ENCODE results near the gene FHOD1.

The FHOD1 gene

GRCh38 chr16:67247192-67248072 is at the start of gene FHOD1:
FHOD1 (minus strand) TSS chr16:67247481; CDS start chr16:67247410, 71 bp downstream.
- in situ Hi-C loops (cut with MboI; ENCODE audit: low sequenced_read_pairs), result no loop called here

DNA sequence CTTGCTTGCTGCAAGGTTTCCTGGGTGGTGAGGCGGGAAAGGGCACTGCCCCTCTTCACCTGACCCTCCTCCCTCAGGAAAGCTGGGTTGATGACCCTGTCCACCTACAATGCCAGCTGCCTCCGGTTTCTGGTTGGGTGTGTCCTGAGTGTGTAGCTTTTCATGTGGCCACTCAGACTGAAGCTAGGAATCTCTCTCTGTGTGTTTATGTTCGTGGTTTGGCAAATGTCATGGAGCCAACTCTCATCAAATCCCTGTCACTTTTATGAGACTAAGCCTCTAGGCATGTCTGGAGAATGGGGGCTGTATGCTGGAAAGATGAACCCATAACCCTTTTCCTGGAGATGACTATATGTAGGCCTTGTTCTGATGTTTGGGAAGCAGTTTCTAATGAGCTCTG is 49.1 kb upstream of the FHOD1 start:
- in situ Hi-C loops (cut with MboI; ENCODE audit: low sequenced_read_pairs), result no loop called here

- in situ Hi-C loops (cut with MboI; ENCODE audit: low sequenced_read_pairs), result no loop called here
Observed at GRCh38 chr16:67294938-67295361, 47.7 kb upstream of the FHOD1 start.

DNA sequence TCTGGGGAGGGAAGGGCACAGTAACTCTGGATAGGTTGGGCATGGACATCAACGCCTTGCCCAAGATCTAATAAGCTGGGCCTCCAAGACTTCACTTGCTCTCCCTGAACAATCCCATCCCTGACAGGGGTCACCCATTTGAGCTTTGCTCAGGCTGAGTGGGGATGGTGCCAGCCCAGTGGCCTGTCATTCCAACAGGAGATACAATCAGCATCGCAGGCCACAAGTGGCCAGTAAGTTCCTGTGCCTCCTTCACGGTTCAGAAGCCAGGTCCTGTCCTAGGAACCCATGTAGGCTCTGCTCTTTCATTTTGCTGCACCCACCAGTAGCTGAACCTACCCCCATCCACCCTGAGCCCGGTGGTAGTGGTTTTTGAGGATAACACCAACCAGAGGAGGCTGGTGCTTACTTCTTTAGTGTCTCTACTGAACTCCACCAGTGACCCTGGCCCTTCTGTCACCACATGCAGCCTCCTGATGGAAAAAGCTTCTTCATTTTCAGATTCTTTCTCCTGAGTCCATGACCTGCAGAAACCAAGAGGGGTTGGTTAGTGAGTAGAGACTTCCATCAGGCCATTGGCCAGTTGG is 47.0 kb upstream of the FHOD1 start:
- in situ Hi-C loops (cut with MboI; ENCODE audit: low sequenced_read_pairs), result no loop called here

DNA sequence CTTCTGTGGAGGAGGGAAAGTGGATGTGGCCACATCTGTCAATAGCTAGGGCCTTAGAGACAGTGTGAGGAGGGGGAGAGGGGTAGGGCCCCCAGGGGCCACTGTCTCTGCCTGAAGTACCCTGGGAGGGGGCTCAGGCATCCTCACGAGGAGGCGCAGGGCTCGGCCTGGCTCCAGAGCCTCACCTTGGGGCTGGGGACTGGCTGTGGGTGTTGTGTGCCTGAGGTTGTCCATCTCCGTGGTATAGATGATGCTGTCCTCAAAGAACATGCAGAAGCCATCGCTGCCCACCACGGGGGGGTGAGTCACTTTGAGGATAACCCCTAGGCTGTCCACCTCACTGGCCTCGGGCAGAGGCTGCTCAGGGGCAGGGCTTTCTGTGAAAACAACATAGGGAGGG is 44.2 kb upstream of the FHOD1 start:
- in situ Hi-C loops (cut with MboI; ENCODE audit: low sequenced_read_pairs), result no loop called here

GRCh38 chr16:67287960-67288359 is 40.7 kb upstream of the FHOD1 start:
- in situ Hi-C loops (cut with MboI; ENCODE audit: low sequenced_read_pairs), result no loop called here

- in situ Hi-C loops (cut with MboI; ENCODE audit: low sequenced_read_pairs), result no loop called here
Observed at GRCh38 chr16:67286441-67287235, 39.4 kb upstream of the FHOD1 start.

DNA sequence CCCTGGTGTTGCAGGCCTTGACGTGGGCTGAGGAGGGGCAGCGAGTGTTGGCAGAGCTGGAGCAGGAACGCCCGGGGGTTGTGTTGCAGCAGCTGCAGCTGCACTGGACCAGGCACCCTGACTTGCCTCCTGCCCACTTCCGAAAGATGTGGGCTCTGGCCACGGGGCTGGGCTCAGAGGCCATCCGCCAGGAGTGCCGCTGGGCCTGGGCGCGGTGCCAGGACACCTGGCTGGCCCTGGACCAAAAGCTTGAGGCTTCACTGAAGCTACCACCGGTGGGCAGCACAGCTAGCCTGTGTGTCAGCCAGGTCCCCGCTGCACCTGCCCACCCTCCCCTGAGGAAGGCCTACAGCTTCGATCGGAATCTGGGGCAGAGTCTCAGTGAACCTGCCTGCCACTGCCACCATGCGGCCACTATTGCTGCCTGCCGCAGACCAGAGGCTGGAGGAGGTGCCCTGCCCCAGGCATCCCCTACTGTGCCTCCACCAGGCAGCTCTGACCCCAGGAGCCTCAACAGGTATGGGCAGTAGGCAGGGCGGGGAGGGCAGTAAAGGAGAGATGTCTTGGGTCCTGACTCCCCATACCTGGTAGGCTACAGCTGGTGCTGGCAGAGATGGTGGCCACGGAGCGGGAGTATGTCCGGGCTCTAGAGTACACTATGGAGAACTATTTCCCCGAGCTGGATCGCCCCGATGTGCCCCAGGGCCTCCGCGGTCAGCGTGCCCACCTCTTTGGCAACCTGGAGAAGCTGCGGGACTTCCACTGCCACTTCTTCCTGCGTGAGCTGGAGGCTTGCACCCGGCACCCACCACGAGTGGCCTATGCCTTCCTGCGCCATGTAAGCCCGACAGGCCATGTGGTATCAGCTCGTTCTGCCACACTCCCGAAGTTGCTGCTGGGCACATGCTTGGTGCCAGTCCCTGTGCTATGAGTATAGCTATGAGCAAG is 37.7 kb upstream of the FHOD1 start:
- in situ Hi-C loops (cut with MboI; ENCODE audit: low sequenced_read_pairs), result no loop called here

DNA sequence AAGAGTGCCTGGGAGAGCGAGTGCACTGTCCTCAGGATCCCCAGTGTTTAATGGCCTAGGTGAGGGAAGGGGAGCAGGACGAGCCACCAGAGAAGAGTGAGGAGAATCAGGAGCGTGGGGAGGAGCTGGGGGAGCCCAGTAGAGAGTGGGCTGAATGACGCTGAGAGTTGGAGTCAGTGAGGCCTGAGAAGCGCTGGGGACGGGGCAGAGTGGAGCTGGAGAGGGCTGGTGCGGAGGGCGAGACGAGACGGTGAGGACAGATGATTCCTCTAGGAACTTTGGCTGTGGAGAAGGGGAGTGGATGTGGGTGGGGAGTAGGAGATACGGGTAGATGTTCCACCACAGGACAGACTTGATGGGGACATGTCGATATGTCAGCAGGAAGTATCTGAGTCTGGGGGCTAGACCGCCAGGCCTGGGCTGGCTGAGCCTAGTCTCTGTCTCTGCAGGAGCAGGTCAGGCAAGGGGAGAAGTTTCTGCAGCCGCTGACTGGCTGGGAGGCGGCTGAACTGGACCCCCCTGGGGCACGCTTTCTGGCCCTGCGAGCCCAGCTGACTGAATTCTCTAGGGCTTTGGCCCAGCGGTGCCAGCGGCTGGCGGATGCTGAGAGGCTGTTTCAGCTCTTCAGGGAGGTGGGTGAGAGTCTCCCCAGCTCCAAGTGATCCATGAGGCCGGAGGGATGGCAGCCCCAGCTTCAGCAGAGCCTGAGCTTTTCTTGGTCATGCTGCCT is 36.7 kb upstream of the FHOD1 start:
- in situ Hi-C loops (cut with MboI; ENCODE audit: low sequenced_read_pairs), result no loop called here

DNA sequence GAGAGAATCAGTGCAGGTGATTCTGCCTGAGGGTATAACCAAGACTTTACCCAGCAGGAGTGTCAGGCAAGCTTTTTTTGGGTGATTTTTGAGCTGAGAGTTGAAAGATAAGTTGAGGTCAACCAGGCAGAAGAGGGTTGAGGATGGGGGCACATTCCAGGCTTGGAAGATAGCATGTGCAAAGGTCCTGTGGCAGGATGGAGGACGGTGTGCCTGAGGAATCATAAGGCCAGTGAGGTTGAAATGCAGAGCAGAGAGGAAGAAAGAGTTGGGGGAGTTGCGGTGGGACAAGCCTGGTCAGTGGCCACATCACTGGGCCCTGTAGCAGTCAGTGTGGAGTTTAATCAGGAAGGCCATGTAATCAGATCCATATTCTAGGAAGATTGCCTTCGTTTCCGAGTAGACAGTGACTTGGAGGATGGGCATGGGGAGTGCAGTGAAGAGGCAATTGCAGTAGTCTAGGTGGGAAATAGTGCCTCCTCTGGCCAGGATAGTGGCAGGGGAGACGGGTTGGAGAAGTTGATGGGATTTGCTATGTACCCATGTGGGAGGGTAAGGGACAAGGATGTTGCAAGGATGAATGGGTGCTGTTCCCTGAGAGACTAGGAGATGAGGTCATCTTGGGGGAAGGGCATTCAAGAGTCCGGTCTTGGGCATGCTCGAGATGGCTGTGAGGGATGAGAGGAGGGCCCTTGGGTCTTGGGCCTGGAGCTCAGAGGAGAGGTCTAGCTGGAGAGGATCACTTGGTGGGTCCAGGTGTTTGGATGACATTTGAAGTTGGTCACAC is 36.0 kb upstream of the FHOD1 start:
- in situ Hi-C loops (cut with MboI; ENCODE audit: low sequenced_read_pairs), result no loop called here

DNA sequence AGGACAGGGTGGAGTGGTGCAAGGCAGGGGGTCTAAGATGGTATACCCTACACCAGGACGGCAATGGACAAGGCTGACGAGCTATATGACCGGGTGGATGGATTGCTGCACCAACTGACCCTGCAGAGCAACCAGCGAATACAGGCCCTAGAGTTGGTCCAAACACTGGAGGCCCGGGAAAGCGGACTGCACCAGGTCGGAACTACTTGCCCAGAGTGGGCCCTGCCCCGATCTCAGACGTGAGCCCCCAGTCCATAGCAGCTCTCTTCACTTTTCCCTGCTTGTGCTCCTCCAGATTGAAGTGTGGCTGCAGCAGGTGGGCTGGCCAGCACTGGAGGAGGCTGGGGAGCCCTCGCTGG is 35.1 kb upstream of the FHOD1 start:
- in situ Hi-C loops (cut with MboI; ENCODE audit: low sequenced_read_pairs), result no loop called here

- in situ Hi-C loops (cut with MboI; ENCODE audit: low sequenced_read_pairs), result no loop called here
Observed at GRCh38 chr16:67281536-67282446, 34.5 kb upstream of the FHOD1 start.

DNA sequence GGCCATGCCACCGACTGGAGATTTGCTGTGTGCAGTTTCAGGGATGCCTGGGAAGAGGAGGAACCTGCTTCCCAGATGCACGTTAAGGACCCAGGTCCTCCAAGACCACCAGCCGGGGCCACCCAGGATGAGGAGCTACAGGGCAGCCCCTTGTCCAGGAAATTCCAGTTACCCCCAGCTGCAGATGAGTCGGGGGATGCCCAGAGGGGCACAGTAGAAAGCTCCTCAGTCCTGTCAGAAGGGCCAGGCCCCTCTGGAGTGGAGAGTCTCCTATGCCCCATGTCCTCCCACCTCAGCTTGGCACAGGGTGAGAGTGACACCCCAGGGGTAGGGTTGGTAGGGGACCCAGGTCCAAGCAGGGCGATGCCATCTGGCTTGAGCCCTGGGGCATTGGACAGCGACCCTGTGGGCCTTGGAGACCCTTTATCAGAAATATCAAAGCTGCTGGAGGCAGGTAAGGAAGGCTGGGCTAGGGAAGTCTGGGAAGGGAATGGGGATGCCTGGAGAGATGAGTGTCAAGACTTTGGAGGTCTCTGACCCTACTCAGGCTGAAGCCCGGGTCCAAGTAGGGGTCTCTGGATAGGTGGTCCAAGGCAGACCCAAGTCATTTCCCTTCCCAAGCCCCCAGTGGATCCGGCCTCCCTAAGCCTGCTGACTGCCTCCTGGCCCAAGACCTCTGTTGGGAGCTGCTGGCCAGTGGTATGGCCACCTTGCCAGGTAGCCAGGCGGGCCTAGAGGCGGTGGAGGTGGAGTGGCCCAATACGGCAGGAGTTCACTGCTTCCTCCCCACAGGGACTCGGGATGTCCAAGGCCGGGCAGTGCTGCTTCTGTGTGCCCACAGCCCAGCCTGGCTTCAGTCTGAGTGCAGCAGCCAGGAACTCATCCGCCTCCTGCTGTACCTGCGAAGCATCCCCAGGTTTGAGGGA is 33.1 kb upstream of the FHOD1 start:
- in situ Hi-C loops (cut with MboI; ENCODE audit: low sequenced_read_pairs), result no loop called here

DNA sequence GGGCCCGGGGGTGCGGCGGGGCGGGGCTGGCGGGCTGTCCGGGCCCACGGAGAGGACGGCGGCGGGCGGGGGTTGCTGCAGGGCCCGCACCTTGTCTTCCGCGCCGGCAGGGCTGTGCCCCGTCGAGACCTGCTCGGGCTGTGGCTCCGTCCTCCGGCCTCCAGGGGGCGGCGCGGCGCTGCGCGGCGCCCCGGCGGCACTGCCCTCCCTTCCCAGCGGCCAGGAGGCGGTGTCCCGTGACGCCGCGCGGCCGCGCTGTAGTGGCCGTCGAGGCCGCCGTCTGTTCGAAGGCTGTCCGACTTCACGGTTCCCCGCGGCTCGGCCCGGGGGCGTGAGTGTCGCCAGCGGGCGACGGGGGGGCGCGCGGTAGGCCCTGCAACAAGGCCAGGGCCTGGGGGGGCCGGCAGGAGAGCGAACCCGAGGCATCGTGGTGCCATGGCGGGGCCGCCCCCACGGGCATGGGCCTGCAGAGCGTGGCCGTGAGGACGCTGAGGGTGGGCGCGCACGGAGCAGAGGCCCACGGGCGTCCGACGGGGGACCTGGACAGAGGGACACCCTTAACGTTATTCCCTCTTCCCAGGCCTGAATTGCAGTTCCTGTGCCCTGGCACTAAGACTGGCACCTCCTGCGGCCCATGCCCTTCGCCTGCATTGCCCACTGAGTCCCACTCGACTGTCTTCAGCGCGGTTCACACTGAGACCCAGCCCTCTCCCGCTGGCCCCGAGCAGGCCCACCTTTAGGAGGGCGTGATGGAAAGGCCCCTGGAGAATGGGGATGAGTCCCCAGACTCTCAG is 32.2 kb upstream of the FHOD1 start, which contains the start of gene PLEKHG4:
TSS of gene PLEKHG4 (plus strand) at position 237 of the 794 bp plus-strand sequence. CDS start at position 750, 513 bp downstream.
- in situ Hi-C loops (cut with MboI; ENCODE audit: low sequenced_read_pairs), result no loop called here

GRCh38 chr16:67278773-67279295 is 31.6 kb upstream of the FHOD1 start:
- in situ Hi-C loops (cut with MboI; ENCODE audit: low sequenced_read_pairs), result no loop called here

Measured in HL-60/S4 treated with phorbol 12-myristate 13-acetate at 8.2 ng/mL for 4 days and 3 days (cell line).